Lower leg skin (tissue), 4 donors: ENCODE measurements around the gene PRRT3. TPM values are rescaled to one million over a fixed set of nuclear protein-coding genes. Genes with fewer than 3 reads are reported as not detected.

Experiments used
- DNase-seq, 2 donors: peaks; one replicate each; pipeline ENCODE4 v3.0.0-alpha.2; 2019; ENCODE audit warnings: low spot score in 2 of 2
- H3K4me3 ChIP-seq: fragments of 200-600 bp; sonication (generic); 2 replicates; pipeline ENCODE4 v1.5.1; 2017; ENCODE audit warnings: mild to moderate bottlenecking, low read depth; ENCODE audit not compliant: poor library complexity, severe bottlenecking
- CTCF ChIP-seq, 3 donors: fragments of 450-650 bp; IDR thresholded peaks; one replicate each; pipeline ENCODE4 v1.5.1; 2016; ENCODE audit warnings: antibody characterized with exemption in 3 of 3, mild to moderate bottlenecking in 3 of 3, moderate library complexity in 2 of 3
- POLR2A ChIP-seq, 2 donors: fragments of 450-650 bp; IDR thresholded peaks; one replicate each; pipeline ENCODE4 v1.6.1; 2016 to 2017; ENCODE audit warnings: antibody characterized with exemption in 2 of 2, mild to moderate bottlenecking in 1 of 2, moderate library complexity in 1 of 2
- WGBS, 2 donors: methylation state at CpG; one replicate each; pipeline ENCODE4 v1.1.5; 2018; 5-methylcytosine and 5-hydroxymethylcytosine counted together
- intact Hi-C: fragments of 100-400 bp; cut with DNase I; formaldehyde crosslinking; loops from one replicate; pipeline ENCODE4 v1.15.0; 2023; ENCODE audit warnings: low total_unique reads
- total RNA-seq, 4 donors: library from RNA; depleted of rRNA; stranded (reverse); fragments of >200 nt; gene quantifications; one replicate each; pipeline ENCODE4 v1.1.0, GENCODE V29; 2016

The PRRT3 gene
- total RNA-seq, 4 donors from 2014 or later, result 3.2 to 6.4 (median 4.0) TPM

GRCh38 chr3:9951126-9951525 lies 1.1 kb downstream of the PRRT3 start:
- WGBS, 2 donors, result 34 to 48% methylated on average over 7 of the region's 7 CpGs
- TF ChIP-seq POLR2A (IDR thresholded peaks at IDR 0.05), result no peak
- no peak for TF ChIP-seq CTCF (IDR thresholded peaks at IDR 0.05)
- no peak for DNase-seq
- intact Hi-C loops, result no loop called here
- H3K4me3 ChIP-seq, result no peak overlapping the region

GRCh38 chr3:9949626-9950025 lies 2.6 kb downstream of the PRRT3 start:
- WGBS, 2 donors, result 64 to 80% methylated on average over 7 to 9 of the region's 9 CpGs
- TF ChIP-seq POLR2A (IDR thresholded peaks at IDR 0.05) (no peak), CTCF (IDR thresholded peaks at IDR 0.05) (no peak)
- intact Hi-C loops, result no loop called here
- DNase-seq, result no peak
- no peak overlapping the region for H3K4me3 ChIP-seq

GRCh38 chr3:9949115-9949514 lies 3.1 kb downstream of the PRRT3 start:
- no peak for DNase-seq
- WGBS, 2 donors, result 94 to 95% methylated on average over 5 of the region's 7 CpGs
- intact Hi-C loops, result no loop called here
- H3K4me3 ChIP-seq, result no peak overlapping the region
- TF ChIP-seq POLR2A (IDR thresholded peaks at IDR 0.05) (no peak), CTCF (IDR thresholded peaks at IDR 0.05) (no peak)

- TF ChIP-seq CTCF (IDR thresholded peaks at IDR 0.05) (no peak), POLR2A (IDR thresholded peaks at IDR 0.05) (no peak)
- no peak overlapping the region for H3K4me3 ChIP-seq
- intact Hi-C loops, result no loop called here
- DNase-seq, result no peak
- WGBS, 2 donors, result 83 to 91% methylated on average over 3 of the region's 3 CpGs
These were observed 3.6 kb downstream of the PRRT3 start for GRCh38 chr3:9948586-9948985.

GRCh38 chr3:9947025-9947995 lies 4.9 kb downstream of the PRRT3 start:
- DNase-seq, result peak in 1 of 2 donors; percentile 92
- 40 to 51% methylated on average over 35 to 45 of the region's 86 CpGs for WGBS, 2 donors
- intact Hi-C loops, result no loop called here
- TF ChIP-seq CTCF (IDR thresholded peaks at IDR 0.05) (no peak), POLR2A (IDR thresholded peaks at IDR 0.05) (no peak)
- H3K4me3 ChIP-seq, result peak overlapping the region; percentile 41
